Body of pancreas (tissue), 4 donors: ENCODE measurements around the gene PES1. TPM values are rescaled to one million over a fixed set of nuclear protein-coding genes. Genes with fewer than 3 reads are reported as not detected.
A peak's percentile ranks its signal among the peaks of the same experiment; 100 is the strongest.

Experiments
- ATAC-seq: fragments of 150-250 bp; one replicate; pipeline ENCODE4 v1.9.1; 2016
- DNase-seq, 4 donors: peaks; one replicate each; pipeline ENCODE4 v3.0.0-alpha.2; 2019
- H3K27ac ChIP-seq, 4 donors: fragments of 200-600 bp; sonication (generic); 1 replicate in 3 of 4; 2 replicates in 1 of 4; pipeline versions ENCODE4 v1.5.1 to v1.6.1; 2016 to 2019; ENCODE audit warnings: mild to moderate bottlenecking in 1 of 4, mixed read lengths in 1 of 4, moderate library complexity in 1 of 4
- H3K27me3 ChIP-seq, 2 donors: fragments of 200-600 bp; sonication (generic); one replicate each; pipeline ENCODE4 v1.6.0; 2016; ENCODE audit warnings: mild to moderate bottlenecking in 1 of 2
- H3K36me3 ChIP-seq, 2 donors: fragments of 200-600 bp; sonication (generic); replicated peaks in 1 of 2; 2 replicates each; pipeline ENCODE4 v1.5.1; 2016; ENCODE audit warnings: low read depth in 2 of 2; ENCODE audit not compliant: insufficient read depth in 1 of 2
- H3K4me1 ChIP-seq: fragments of 200-600 bp; sonication (generic); one replicate; pipeline ENCODE4 v1.6.0; 2016
- H3K4me3 ChIP-seq, 2 donors: fragments of 200-600 bp; sonication (generic); 1 replicate in 1 of 2; 2 replicates in 1 of 2; pipeline ENCODE4 v1.5.1; 2016 to 2019
- H3K9me3 ChIP-seq, 3 donors: fragments of 200-600 bp; sonication (generic); 1 replicate in 2 of 3; 2 replicates in 1 of 3; pipeline ENCODE4 v1.5.1; 2016
- POLR2A ChIP-seq, 3 donors: fragments of 450-650 bp; IDR thresholded peaks; one replicate each; pipeline ENCODE4 v1.6.1; 2016; ENCODE audit warnings: antibody characterized with exemption in 3 of 3, mild to moderate bottlenecking in 2 of 3
- WGBS, 2 donors: methylation state at CpG; one replicate each; pipeline ENCODE4 v1.1.5; 2017; 5-methylcytosine and 5-hydroxymethylcytosine counted together
- intact Hi-C: fragments of 100-400 bp; cut with DNase I; formaldehyde crosslinking; loops from one replicate; pipeline ENCODE4 v1.15.1; 2023
- total RNA-seq, 2 donors: library from RNA; depleted of rRNA; stranded (reverse); fragments of >200 nt; gene quantifications; one replicate each; pipeline ENCODE4 v1.1.0, GENCODE V29; 2016
- TF ChIP-seq, protein P1 (sequence below), 7 experiments: fragments of 450-650 bp in 4 of 7; fragments of 200-600 bp in 3 of 7; sonication (generic) in 3 of 7; IDR thresholded peaks; one replicate each; pipeline ENCODE4 v1.5.1; 2016 to 2019; ENCODE audit warnings: antibody characterized with exemption in 7 of 7

The PES1 gene
- total RNA-seq, 2 donors from 2014 or later = 45.5 to 50.1 TPM

DNA sequence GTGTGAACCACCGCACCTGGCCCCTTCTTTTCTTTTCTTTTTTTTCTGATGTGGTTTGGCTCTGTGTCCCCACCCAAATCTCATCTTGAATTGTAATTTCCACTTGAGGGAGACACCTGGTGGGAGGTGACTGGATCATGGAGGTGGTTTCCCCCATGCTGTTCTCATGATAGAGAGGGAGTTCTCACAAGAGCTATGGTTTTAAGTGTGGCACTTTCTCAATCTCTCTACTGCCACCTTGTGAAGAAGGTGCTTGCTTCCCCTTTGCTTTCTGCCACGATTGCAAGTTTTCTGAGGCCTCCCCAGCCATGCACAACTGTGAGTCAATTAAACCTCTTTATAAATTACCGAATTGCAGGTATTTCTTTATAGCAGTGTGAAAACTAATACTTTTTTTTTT is 10.3 kb upstream of the PES1 start:
- intact Hi-C loops = no loop called here
- ATAC-seq (no peak), DNase-seq (peak in 2 of 4 donors; percentile 23 to 38)
- no peak overlapping the region for H3K27ac ChIP-seq
- WGBS, 2 donors = 45 to 56% methylated on average over 3 of the region's 3 CpGs
- TF ChIP-seq, protein P1, sequence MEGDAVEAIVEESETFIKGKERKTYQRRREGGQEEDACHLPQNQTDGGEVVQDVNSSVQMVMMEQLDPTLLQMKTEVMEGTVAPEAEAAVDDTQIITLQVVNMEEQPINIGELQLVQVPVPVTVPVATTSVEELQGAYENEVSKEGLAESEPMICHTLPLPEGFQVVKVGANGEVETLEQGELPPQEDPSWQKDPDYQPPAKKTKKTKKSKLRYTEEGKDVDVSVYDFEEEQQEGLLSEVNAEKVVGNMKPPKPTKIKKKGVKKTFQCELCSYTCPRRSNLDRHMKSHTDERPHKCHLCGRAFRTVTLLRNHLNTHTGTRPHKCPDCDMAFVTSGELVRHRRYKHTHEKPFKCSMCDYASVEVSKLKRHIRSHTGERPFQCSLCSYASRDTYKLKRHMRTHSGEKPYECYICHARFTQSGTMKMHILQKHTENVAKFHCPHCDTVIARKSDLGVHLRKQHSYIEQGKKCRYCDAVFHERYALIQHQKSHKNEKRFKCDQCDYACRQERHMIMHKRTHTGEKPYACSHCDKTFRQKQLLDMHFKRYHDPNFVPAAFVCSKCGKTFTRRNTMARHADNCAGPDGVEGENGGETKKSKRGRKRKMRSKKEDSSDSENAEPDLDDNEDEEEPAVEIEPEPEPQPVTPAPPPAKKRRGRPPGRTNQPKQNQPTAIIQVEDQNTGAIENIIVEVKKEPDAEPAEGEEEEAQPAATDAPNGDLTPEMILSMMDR (IDR thresholded peaks at IDR 0.05) = peak; percentile 14 to 56 (median 43)
- no peak for TF ChIP-seq POLR2A (IDR thresholded peaks at IDR 0.05)
- no peaks in the 10 kb centered on the region for H3K36me3 ChIP-seq
- H3K9me3 ChIP-seq = no peaks in the 10 kb centered on the region
- H3K4me3 ChIP-seq = no peak overlapping the region
- H3K4me1 ChIP-seq = peaks cover 17% of the 10 kb centered on the region
- H3K27me3 ChIP-seq = no peaks in the 10 kb centered on the region

DNA sequence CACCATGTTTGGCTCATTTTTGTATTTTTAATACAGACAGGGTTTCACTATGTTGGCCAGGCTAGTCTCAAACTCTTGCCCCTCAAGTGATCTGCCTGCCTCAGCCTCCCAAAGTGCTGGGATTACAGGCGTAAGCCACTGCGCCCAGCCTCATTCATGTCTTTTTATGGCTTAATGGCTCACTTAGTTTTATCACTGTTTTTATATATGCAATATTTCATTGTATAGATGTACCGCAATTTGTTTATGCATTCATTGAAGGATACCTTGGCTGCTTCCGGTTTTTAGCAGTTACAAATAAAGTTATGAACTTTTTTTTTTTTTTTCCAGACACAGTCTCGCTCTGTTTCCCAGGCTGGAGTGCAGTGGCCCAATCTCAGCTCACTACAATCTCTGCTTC is 9.8 kb upstream of the PES1 start:
- DNase-seq (no peak), ATAC-seq (no peak)
- intact Hi-C loops = no loop called here

DNA sequence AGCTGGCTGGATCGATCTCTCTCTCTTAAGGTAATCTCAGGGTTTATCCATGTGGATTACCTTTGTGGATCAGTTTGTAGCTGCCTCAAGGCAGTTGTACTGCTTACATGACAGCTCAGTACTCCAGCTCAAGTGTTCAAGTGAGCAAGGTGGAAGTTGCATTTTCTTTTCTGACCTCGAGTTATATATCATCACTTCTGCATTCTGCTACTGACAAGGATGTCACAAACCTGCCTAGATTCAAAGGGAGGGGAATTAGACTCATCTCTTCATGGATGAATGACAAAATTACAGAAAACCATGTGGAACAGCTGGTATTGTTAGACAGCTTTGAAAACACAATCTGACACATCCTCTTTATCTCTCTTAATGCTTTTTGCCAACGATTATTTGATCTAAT is 9.2 kb upstream of the PES1 start:
- Histone ChIP-seq H3K4me1 (peaks cover 22% of the 10 kb centered on the region), H3K9me3 (no peaks in the 10 kb centered on the region), H3K27me3 (no peaks in the 10 kb centered on the region), H3K36me3 (no peaks in the 10 kb centered on the region), H3K4me3 (no peak overlapping the region), H3K27ac (no peak overlapping the region)
- TF ChIP-seq, protein P1 (IDR thresholded peaks at IDR 0.05) = no peak
- no peak for TF ChIP-seq POLR2A (IDR thresholded peaks at IDR 0.05)
- intact Hi-C loops = no loop called here
- ATAC-seq (no peak), DNase-seq (no peak)
- WGBS, 2 donors = 36 to 44% methylated on average over 3 of the region's 3 CpGs

More for the DNA sequence above, 9.8 kb upstream of the PES1 start:
- no peaks in the 10 kb centered on the region for H3K36me3 ChIP-seq
- no peak for TF ChIP-seq POLR2A (IDR thresholded peaks at IDR 0.05)
- TF ChIP-seq, protein P1 (IDR thresholded peaks at IDR 0.05) = no peak
- no peaks in the 10 kb centered on the region for H3K9me3 ChIP-seq
- H3K27ac ChIP-seq = no peak overlapping the region
- 81 to 84% methylated on average over 5 of the region's 5 CpGs for WGBS, 2 donors
- H3K27me3 ChIP-seq = no peaks in the 10 kb centered on the region
- peaks cover 22% of the 10 kb centered on the region for H3K4me1 ChIP-seq
- H3K4me3 ChIP-seq = no peak overlapping the region

GRCh38 chr22:30598986-30599385 is 7.3 kb upstream of the PES1 start:
- H3K4me1 ChIP-seq = peaks cover 23% of the 10 kb centered on the region
- WGBS, 2 donors = 81 to 90% methylated on average over 3 of the region's 3 CpGs
- no peak for DNase-seq
- H3K9me3 ChIP-seq = no peaks in the 10 kb centered on the region
- TF ChIP-seq POLR2A (IDR thresholded peaks at IDR 0.05) = no peak
- TF ChIP-seq, protein P1 (IDR thresholded peaks at IDR 0.05) = no peak
- H3K36me3 ChIP-seq = no peaks in the 10 kb centered on the region
- intact Hi-C loops = no loop called here
- no peak overlapping the region for H3K27ac ChIP-seq
- H3K4me3 ChIP-seq = no peak overlapping the region
- H3K27me3 ChIP-seq = no peaks in the 10 kb centered on the region
- ATAC-seq = no peak

DNA sequence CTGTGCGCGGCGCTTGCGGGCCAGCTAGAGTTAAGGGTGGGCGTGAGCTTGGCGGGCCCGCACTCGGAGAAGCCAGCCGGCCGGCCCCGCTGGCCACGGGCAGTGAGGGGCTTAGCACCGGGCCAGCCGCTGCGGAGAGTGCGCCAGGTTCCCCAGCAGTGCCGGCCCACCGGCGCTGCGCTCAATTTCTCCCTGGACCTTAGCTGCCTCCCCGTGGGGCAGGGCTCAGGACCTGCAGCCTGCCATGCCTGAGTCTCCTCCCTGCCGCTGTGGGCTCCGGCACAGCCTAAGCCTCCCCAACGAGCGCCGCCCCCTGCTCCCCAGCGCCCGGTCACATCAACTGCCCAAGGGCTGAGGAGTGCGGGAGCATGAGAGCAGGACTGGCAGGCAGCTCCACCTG is 5.2 kb upstream of the PES1 start:
- H3K36me3 ChIP-seq = no peaks in the 10 kb centered on the region
- no peak for ATAC-seq
- intact Hi-C loops = no loop called here
- 58 to 89% methylated on average over 12 to 29 of the region's 29 CpGs for WGBS, 2 donors
- H3K4me1 ChIP-seq = peaks cover 28% of the 10 kb centered on the region
- peak overlapping the region in 3 of 4 donors; percentile 0 to 56 (median 39) for H3K27ac ChIP-seq
- TF ChIP-seq POLR2A (IDR thresholded peaks at IDR 0.05) = no peak
- TF ChIP-seq, protein P1 (IDR thresholded peaks at IDR 0.05) = no peak
- H3K27me3 ChIP-seq = no peaks in the 10 kb centered on the region
- no peak overlapping the region for H3K4me3 ChIP-seq
- DNase-seq = peak in 2 of 4 donors; percentile 26 to 49
- no peaks in the 10 kb centered on the region for H3K9me3 ChIP-seq
